HG02973 (cell line): ENCODE data around the gene IPMK.
"Not testable (repeated sequence)": the region's sequence is repeated elsewhere in the genome, so short reads cannot be mapped to it uniquely, and the experiment has no call there.

Experiments used
- ATAC-seq: cut with Tn5 transposase; IDR thresholded peaks from one replicate; pipeline ENCODE4 v1.9.1; 2021; ENCODE audit warnings: moderate library complexity; ENCODE audit not compliant: unreplicated experiment

The IPMK gene

GRCh38 chr10:58229856-58230255 lies 37.8 kb downstream of the IPMK start:
- ATAC-seq: not testable (repeated sequence)

GRCh38 chr10:58225654-58226053 lies 42.0 kb downstream of the IPMK start:
- ATAC-seq: no peak

GRCh38 chr10:58220769-58221451 lies 46.8 kb downstream of the IPMK start:
- ATAC-seq: no peak

GRCh38 chr10:58219875-58220274 lies 47.8 kb downstream of the IPMK start:
- ATAC-seq: no peak

GRCh38 chr10:58217612-58218011 lies 50.1 kb downstream of the IPMK start:
- no peak for ATAC-seq

GRCh38 chr10:58212622-58213021 lies 55.1 kb downstream of the IPMK start:
- ATAC-seq: no peak

GRCh38 chr10:58210160-58210559 lies 57.5 kb downstream of the IPMK start:
- no peak for ATAC-seq

- no peak for ATAC-seq
These were observed 58.0 kb downstream of the IPMK start for GRCh38 chr10:58209669-58210068.

- no peak for ATAC-seq
These were observed 61.4 kb downstream of the IPMK start for GRCh38 chr10:58206251-58206650.

- ATAC-seq: peak; percentile 66
These were observed 66.0 kb downstream of the IPMK start for GRCh38 chr10:58201704-58202103.

GRCh38 chr10:58189269-58189668 lies 78.4 kb downstream of the IPMK start:
- no peak for ATAC-seq

- ATAC-seq: no peak
These were observed 83.5 kb downstream of the IPMK start for GRCh38 chr10:58184120-58184670.

- ATAC-seq: no peak
These were observed 87.0 kb downstream of the IPMK start for GRCh38 chr10:58180666-58181065.

- ATAC-seq: no peak
These were observed 88.5 kb downstream of the IPMK start for GRCh38 chr10:58179238-58179637.

GRCh38 chr10:58178811-58179210 lies 88.9 kb downstream of the IPMK start:
- ATAC-seq: no peak

- no peak for ATAC-seq
These were observed 90.2 kb downstream of the IPMK start for GRCh38 chr10:58177362-58177947.

GRCh38 chr10:58175990-58176900 lies 91.4 kb downstream of the IPMK start:
- ATAC-seq: no peak

GRCh38 chr10:58174831-58175230 lies 92.9 kb downstream of the IPMK start:
- no peak for ATAC-seq

GRCh38 chr10:58173391-58173790 lies 94.3 kb downstream of the IPMK start:
- no peak for ATAC-seq

GRCh38 chr10:58171146-58171545 lies 96.5 kb downstream of the IPMK start:
- no peak for ATAC-seq

- ATAC-seq: no peak
These were observed 103.2 kb downstream of the IPMK start for GRCh38 chr10:58164517-58164916.

- ATAC-seq: no peak
These were observed 108.9 kb downstream of the IPMK start for GRCh38 chr10:58158806-58159205.
